Measurements from ENCODE around the gene HIGD1C. TPM values are rescaled to one million over a fixed set of nuclear protein-coding genes. Genes with fewer than 3 reads are reported as not detected.
"Not testable (repeated sequence)": the region's sequence is repeated elsewhere in the genome, so short reads cannot be mapped to it uniquely, and the experiment has no call there.

The HIGD1C gene
- total and polyA plus RNA-seq, 2 of the 8 experiments (the other 6 are each of a cell fraction or from before 2014, with no cell fraction given): not detected

- TF ChIP-seq TBP (IDR thresholded peaks at IDR 0.05; ENCODE audit: low read depth, low read length) (no peak), TAF1 (IDR thresholded peaks at IDR 0.05; ENCODE audit: low read depth, low read length) (no peak), MAFK (IDR thresholded peaks at IDR 0.05; ENCODE audit: low read depth, low read length) (no peak), TCF12 (IDR thresholded peaks at IDR 0.05; ENCODE audit: low read depth, low read length) (no peak), RBBP5 (IDR thresholded peaks at IDR 0.05; ENCODE audit: borderline replicate concordance, low read depth, low read length) (no peak), ASH2L (IDR thresholded peaks at IDR 0.05; ENCODE audit: low read length) (no peak), CHD2 (IDR thresholded peaks at IDR 0.05; ENCODE audit: low read length) (no peak), PHF8 (conservative IDR thresholded peaks at IDR 0.05; ENCODE audit: low read depth, low read length) (no peak), SIX5 (IDR thresholded peaks at IDR 0.05; ENCODE audit: low read depth, low read length) (no peak)
Measured at GRCh38 chr12:50952510-50952909, at the start of gene HIGD1C (continued).

DNA sequence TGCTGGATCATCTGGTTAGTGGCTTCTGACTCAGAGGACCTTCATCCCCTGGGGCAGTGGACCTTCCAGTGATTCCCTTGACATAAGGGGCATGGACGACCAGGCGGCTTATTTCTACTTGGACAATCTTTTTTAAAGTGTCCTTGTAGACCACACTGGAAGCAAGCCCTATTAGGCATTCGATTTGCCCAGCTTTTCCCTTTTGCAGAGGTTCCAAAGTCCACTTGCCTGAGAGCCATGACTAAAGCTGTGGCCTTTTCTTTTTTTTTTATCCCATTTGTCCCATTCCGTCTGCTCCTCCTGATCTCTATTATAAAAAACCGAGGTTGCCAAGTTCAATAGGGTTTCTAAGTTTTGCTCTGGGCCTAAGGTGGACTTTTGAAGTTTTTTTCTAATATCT lies 43.9 kb upstream of the HIGD1C start:
- H2AK5ac ChIP-seq (ENCODE audit: low read depth, low read length); DNase-seq (ENCODE audit: low read depth in 1 of 2, low spot score in 2 of 2); H3K4me3 ChIP-seq (ENCODE audit: extremely low read depth in 1 of 4, insufficient read depth in 2 of 4, low read depth in 3 of 4, low read length in 4 of 4); H3K27ac ChIP-seq (ENCODE audit: low read depth, low read length); H2BK120ac ChIP-seq (replicated peaks; ENCODE audit: low read depth, low read length); H3K27me3 ChIP-seq (replicated peaks in 1 of 4; ENCODE audit: control insufficient read depth in 3 of 4, extremely low read depth in 1 of 4, insufficient read depth in 3 of 4, low read length in 3 of 4); H4K91ac ChIP-seq (replicated peaks; ENCODE audit: insufficient read length, low read length); H2BK15ac ChIP-seq (ENCODE audit: low read length); POLR2A ChIA-PET (ENCODE audit: partially characterized antibody); H3K79me1 ChIP-seq (ENCODE audit: low read depth, low read length); H2BK12ac ChIP-seq (ENCODE audit: low read depth, low read length); H3K14ac ChIP-seq (ENCODE audit: insufficient read length); H3K23ac ChIP-seq (ENCODE audit: insufficient read length); H3K4me2 ChIP-seq (ENCODE audit: insufficient read depth in 1 of 2, low read depth in 2 of 2, low read length in 2 of 2); H2BK20ac ChIP-seq (ENCODE audit: low read length); H3K36me3 ChIP-seq (ENCODE audit: control insufficient read depth in 2 of 4, insufficient read depth in 4 of 4, low read length in 3 of 4); H3K9ac ChIP-seq (replicated peaks in 1 of 4; ENCODE audit: extremely low read depth in 1 of 4, low read depth in 3 of 4, low read length in 3 of 4); FAIRE-seq; H4K5ac ChIP-seq (ENCODE audit: insufficient read length, low read depth, low read length); H3K4ac ChIP-seq (replicated peaks; ENCODE audit: insufficient read length, low read depth, low read length); H3K18ac ChIP-seq (ENCODE audit: extremely low read depth, low read length); H2AFZ ChIP-seq (ENCODE audit: low read length); H4K8ac ChIP-seq (ENCODE audit: extremely low read depth, insufficient read depth, low read length); CTCF ChIA-PET (ENCODE audit: partially characterized antibody); H3K23me2 ChIP-seq (ENCODE audit: low read depth, low read length); H3K79me2 ChIP-seq (ENCODE audit: control insufficient read depth in 1 of 2, insufficient read depth in 2 of 2, low read length in 2 of 2); H3K56ac ChIP-seq (replicated peaks; ENCODE audit: insufficient read length, low read depth, low read length); H2BK5ac ChIP-seq (ENCODE audit: low read depth, low read length); H4K20me1 ChIP-seq (replicated peaks in 1 of 2; ENCODE audit: control insufficient read depth in 1 of 2, insufficient read depth in 2 of 2, low read length in 2 of 2); H3K4me1 ChIP-seq (replicated peaks in 1 of 4; ENCODE audit: control insufficient read depth in 3 of 4, insufficient read depth in 4 of 4, low read length in 3 of 4): not testable (repeated sequence)
- 89% methylated on average over 5 of the region's 5 CpGs; no CpG with 5 or more reads in 1 of the 2 experiments for WGBS, 2 experiments (ENCODE audit: extremely low coverage in 1 of 2, insufficient coverage in 1 of 2, insufficient read length in 1 of 2, insufficient replicate concordance in 2 of 2, low coverage in 1 of 2, low lambda C conversion rate in 2 of 2, missing lambda C conversion rate in 1 of 2)
- H3K9me3 ChIP-seq (ENCODE audit: insufficient read depth in 2 of 2, low read depth in 1 of 2, low read length in 1 of 2): peaks cover 12 to 19% of the 10 kb centered on the region in 2 experiments

Data from H1 (cell line).